A549 (cell line): ENCODE results near the gene ARMC9.

Experiments used
- EP300 ChIP-seq, 2 experiments: fragments of >200 bp; sonication (Bioruptor Twin); formaldehyde crosslinking; IDR thresholded peaks; 2 replicates in 1 of 2; 3 replicates in 1 of 2; pipeline ENCODE4 v1.6.1; 2016 to 2017
- JUN ChIP-seq, 2 experiments: fragments of >200 bp; sonication (Bioruptor Twin); formaldehyde crosslinking; IDR thresholded peaks; 2 replicates in 1 of 2; 3 replicates in 1 of 2; pipeline ENCODE4 v1.6.1; 2016 to 2017
- MAZ ChIP-seq: fragments of 150-350 bp; IDR thresholded peaks from 2 replicates; pipeline ENCODE4 v1.6.1; 2014; ENCODE audit warnings: antibody characterized with exemption, low read depth, low read length, borderline replicate concordance
- NR3C1 ChIP-seq: fragments of >200 bp; sonication (Bioruptor Twin); formaldehyde crosslinking; IDR thresholded peaks from 3 replicates; pipeline ENCODE4 v1.6.1; 2017
- POLR2A ChIP-seq: IDR thresholded peaks from 2 replicates; pipeline ENCODE4 v1.6.1; 2012; ENCODE audit warnings: mild to moderate bottlenecking, low read length
- TP53 ChIP-seq: fragments of 250-450 bp; sonication (Bioruptor Pico); IDR thresholded peaks from 2 replicates; pipeline ENCODE4 v1.5.0; 2021; ENCODE audit warnings: mild to moderate bottlenecking, moderate library complexity
- TF ChIP-seq, protein P1 (sequence below): fragments of >200 bp; sonication (Bioruptor Twin); formaldehyde crosslinking; IDR thresholded peaks from 3 replicates; pipeline ENCODE4 v1.5.1; 2016
- TF ChIP-seq, protein P2 (sequence below): IDR thresholded peaks from 2 replicates; pipeline ENCODE4 v1.6.1; 2012

DNA sequence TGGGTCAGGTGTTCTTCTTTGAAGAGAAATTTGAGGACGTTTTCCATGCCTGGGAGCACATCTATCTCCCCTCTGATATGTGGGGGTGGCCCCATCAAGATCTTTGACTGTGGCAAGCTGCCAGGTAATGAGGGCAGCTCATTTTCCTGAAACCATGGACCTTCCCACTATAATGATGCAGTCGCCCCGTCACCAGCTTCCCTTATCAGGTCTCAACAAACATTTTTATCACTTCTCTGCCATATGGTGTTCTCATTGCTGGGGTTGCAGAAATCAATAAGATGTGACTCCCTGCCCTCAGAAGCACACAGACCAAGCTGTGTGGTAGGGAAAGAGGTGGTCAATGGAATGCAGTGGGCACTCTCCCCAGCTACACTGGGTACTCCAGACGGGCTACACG is 148.7 kb downstream of the ARMC9 start:
- no peak for TF ChIP-seq TP53
- TF ChIP-seq, protein P1, sequence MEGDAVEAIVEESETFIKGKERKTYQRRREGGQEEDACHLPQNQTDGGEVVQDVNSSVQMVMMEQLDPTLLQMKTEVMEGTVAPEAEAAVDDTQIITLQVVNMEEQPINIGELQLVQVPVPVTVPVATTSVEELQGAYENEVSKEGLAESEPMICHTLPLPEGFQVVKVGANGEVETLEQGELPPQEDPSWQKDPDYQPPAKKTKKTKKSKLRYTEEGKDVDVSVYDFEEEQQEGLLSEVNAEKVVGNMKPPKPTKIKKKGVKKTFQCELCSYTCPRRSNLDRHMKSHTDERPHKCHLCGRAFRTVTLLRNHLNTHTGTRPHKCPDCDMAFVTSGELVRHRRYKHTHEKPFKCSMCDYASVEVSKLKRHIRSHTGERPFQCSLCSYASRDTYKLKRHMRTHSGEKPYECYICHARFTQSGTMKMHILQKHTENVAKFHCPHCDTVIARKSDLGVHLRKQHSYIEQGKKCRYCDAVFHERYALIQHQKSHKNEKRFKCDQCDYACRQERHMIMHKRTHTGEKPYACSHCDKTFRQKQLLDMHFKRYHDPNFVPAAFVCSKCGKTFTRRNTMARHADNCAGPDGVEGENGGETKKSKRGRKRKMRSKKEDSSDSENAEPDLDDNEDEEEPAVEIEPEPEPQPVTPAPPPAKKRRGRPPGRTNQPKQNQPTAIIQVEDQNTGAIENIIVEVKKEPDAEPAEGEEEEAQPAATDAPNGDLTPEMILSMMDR: no peak
- TF ChIP-seq, protein P2, sequence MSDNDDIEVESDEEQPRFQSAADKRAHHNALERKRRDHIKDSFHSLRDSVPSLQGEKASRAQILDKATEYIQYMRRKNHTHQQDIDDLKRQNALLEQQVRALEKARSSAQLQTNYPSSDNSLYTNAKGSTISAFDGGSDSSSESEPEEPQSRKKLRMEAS: no peak
- TF ChIP-seq EP300 (IDR thresholded peaks at IDR 0.05): no peak
- TF ChIP-seq NR3C1: no peak
- no peak for TF ChIP-seq MAZ
- no peak for TF ChIP-seq POLR2A
- no peak for TF ChIP-seq JUN (IDR thresholded peaks at IDR 0.05)
